HG03565 (cell line): ENCODE results near the gene SAP30BP.

ENCODE experiments used
- ATAC-seq: cut with Tn5 transposase; IDR thresholded peaks from one replicate; pipeline ENCODE4 v1.9.1; 2021; ENCODE audit warnings: mild to moderate bottlenecking, moderate library complexity; ENCODE audit not compliant: unreplicated experiment

SAP30BP gene

GRCh38 chr17:75666959-75667790 is at the start of gene SAP30BP, which contains the start of gene RECQL5:
Gene SAP30BP, plus strand, starts transcription at chr17:75667338. Its CDS starts 35 bp downstream, at chr17:75667373.
Gene RECQL5, minus strand, starts transcription at chr17:75667154. Its CDS starts 597 bp downstream, at chr17:75666557.
- peak; percentile 53 for ATAC-seq

- no peak for ATAC-seq
Measured at GRCh38 chr17:75617675-75618074, 49.5 kb upstream of the SAP30BP start.

GRCh38 chr17:75619506-75620431 is 47.4 kb upstream of the SAP30BP start:
- ATAC-seq, result no peak

GRCh38 chr17:75621489-75621888 is 45.6 kb upstream of the SAP30BP start:
- no peak for ATAC-seq

GRCh38 chr17:75622076-75622475 is 45.1 kb upstream of the SAP30BP start:
- ATAC-seq, result no peak

- no peak for ATAC-seq
Measured at GRCh38 chr17:75622771-75623273, 44.3 kb upstream of the SAP30BP start.

GRCh38 chr17:75623386-75623785 is 43.8 kb upstream of the SAP30BP start:
- no peak for ATAC-seq

- ATAC-seq, result no peak
Measured at GRCh38 chr17:75624021-75624420, 43.1 kb upstream of the SAP30BP start.

GRCh38 chr17:75624714-75625345 is 42.3 kb upstream of the SAP30BP start:
- ATAC-seq, result no peak

- ATAC-seq, result no peak
Measured at GRCh38 chr17:75625813-75626486, 41.2 kb upstream of the SAP30BP start.

- no peak for ATAC-seq
Measured at GRCh38 chr17:75626496-75627038, 40.6 kb upstream of the SAP30BP start.

GRCh38 chr17:75627094-75627493 is 40.0 kb upstream of the SAP30BP start:
- no peak for ATAC-seq

- no peak for ATAC-seq
Measured at GRCh38 chr17:75628425-75628824, 38.7 kb upstream of the SAP30BP start.

GRCh38 chr17:75629157-75629556 is 38.0 kb upstream of the SAP30BP start:
- ATAC-seq, result no peak

- no peak for ATAC-seq
Measured at GRCh38 chr17:75630071-75630917, 36.8 kb upstream of the SAP30BP start.

- no peak for ATAC-seq
Measured at GRCh38 chr17:75631353-75631752, 35.8 kb upstream of the SAP30BP start.

GRCh38 chr17:75632428-75632827 is 34.7 kb upstream of the SAP30BP start:
- ATAC-seq, result no peak

GRCh38 chr17:75632863-75633485 is 34.2 kb upstream of the SAP30BP start, which contains the start of gene SMIM5:
Gene SMIM5, plus strand, starts transcription at chr17:75633434. Its CDS starts 6,768 bp downstream, at chr17:75640202.
- no peak for ATAC-seq
